Natural killer cell (primary cell): ENCODE data around the gene TBX21. TPM values are rescaled to one million over a fixed set of nuclear protein-coding genes. Genes with fewer than 3 reads are reported as not detected.
A peak's percentile ranks its signal among the peaks of the same experiment; 100 is the strongest.

ENCODE experiments used
- ATAC-seq, 3 donors: fragments of 150-1000 bp in 2 of 3; fragments of 200-7000 bp in 1 of 3; cut with Tn5 transposase; 1 replicate in 1 of 3; 2 replicates in 2 of 3; pipeline ENCODE4 v1.10.0; 2021; ENCODE audit warnings: mild to moderate bottlenecking in 2 of 3, moderate library complexity in 2 of 3
- DNase-seq, 2 donors: peaks; one replicate each; pipeline versions ENCODE4 v3.0.0 to v3.0.0-alpha.2; 2013 to 2021; ENCODE audit warnings: mixed read lengths in 1 of 2
- H3K27ac ChIP-seq: one replicate; pipeline ENCODE4 v1.5.1; 2013; ENCODE audit warnings: mild to moderate bottlenecking, low read length
- H3K27me3 ChIP-seq: one replicate; pipeline ENCODE4 v1.6.1; 2013; ENCODE audit warnings: low read length; ENCODE audit not compliant: control insufficient read depth, insufficient read depth
- H3K36me3 ChIP-seq: one replicate; pipeline ENCODE4 v1.6.1; 2013; ENCODE audit warnings: low read length; ENCODE audit not compliant: control insufficient read depth, insufficient read depth
- H3K4me1 ChIP-seq: one replicate; pipeline ENCODE4 v1.6.1; 2013; ENCODE audit warnings: low read length; ENCODE audit not compliant: control insufficient read depth, insufficient read depth
- H3K4me3 ChIP-seq: one replicate; pipeline ENCODE4 v1.5.1; 2013; ENCODE audit warnings: low read length
- H3K9me3 ChIP-seq: one replicate; pipeline ENCODE4 v1.6.1; 2013; ENCODE audit warnings: low read length; ENCODE audit not compliant: control insufficient read depth, insufficient read depth
- H3K27ac Mint-ChIP-seq, 2 donors: one replicate each; pipeline ENCODE4 v1.8.0; 2022; ENCODE audit warnings: mild to moderate bottlenecking in 2 of 2, mixed read lengths in 2 of 2, moderate library complexity in 1 of 2
- H3K27me3 Mint-ChIP-seq, 2 donors: one replicate each; pipeline ENCODE4 v1.8.0; 2022; ENCODE audit warnings: low read depth in 2 of 2, mixed read lengths in 2 of 2
- H3K36me3 Mint-ChIP-seq: one replicate; pipeline ENCODE4 v1.8.0; 2022; ENCODE audit warnings: mixed read lengths
- H3K4me1 Mint-ChIP-seq, 2 donors: one replicate each; pipeline ENCODE4 v1.8.0; 2022; ENCODE audit warnings: mixed read lengths in 2 of 2
- H3K4me3 Mint-ChIP-seq: one replicate; pipeline ENCODE4 v1.8.0; 2022; ENCODE audit warnings: mild to moderate bottlenecking, moderate library complexity, mixed read lengths
- H3K9me3 Mint-ChIP-seq, 2 donors: one replicate each; pipeline ENCODE4 v1.8.0; 2022; ENCODE audit warnings: mixed read lengths in 2 of 2
- WGBS: methylation state at CpG from one replicate; pipeline ENCODE4 v1.1.7; 2013; ENCODE audit warnings: missing lambda C conversion rate; ENCODE audit not compliant: insufficient coverage; 5-methylcytosine and 5-hydroxymethylcytosine counted together
- intact Hi-C: fragments of 100-400 bp; cut with micrococcal nuclease; formaldehyde crosslinking; loops from one replicate; pipeline ENCODE4 v1.14.2; 2022
- total RNA-seq, 4 donors: library from RNA; stranded (reverse); fragments of 120-200 nt in 1 of 4; gene quantifications; one replicate each; pipeline versions ENCODE4 v1.2.3 to v1.2.4, GENCODE V29; 2013 to 2022
- TF ChIP-seq, protein P1 (sequence below): fragments of 200-600 bp; IDR thresholded peaks from one replicate; pipeline ENCODE4 v1.8.0; 2022; ENCODE audit warnings: antibody characterized with exemption

The TBX21 gene
- total RNA-seq, 3 donors from 2014 or later (not counting 1 experiment from before 2014, with no cell fraction given) = 234 to 328 (median 257) TPM

DNA sequence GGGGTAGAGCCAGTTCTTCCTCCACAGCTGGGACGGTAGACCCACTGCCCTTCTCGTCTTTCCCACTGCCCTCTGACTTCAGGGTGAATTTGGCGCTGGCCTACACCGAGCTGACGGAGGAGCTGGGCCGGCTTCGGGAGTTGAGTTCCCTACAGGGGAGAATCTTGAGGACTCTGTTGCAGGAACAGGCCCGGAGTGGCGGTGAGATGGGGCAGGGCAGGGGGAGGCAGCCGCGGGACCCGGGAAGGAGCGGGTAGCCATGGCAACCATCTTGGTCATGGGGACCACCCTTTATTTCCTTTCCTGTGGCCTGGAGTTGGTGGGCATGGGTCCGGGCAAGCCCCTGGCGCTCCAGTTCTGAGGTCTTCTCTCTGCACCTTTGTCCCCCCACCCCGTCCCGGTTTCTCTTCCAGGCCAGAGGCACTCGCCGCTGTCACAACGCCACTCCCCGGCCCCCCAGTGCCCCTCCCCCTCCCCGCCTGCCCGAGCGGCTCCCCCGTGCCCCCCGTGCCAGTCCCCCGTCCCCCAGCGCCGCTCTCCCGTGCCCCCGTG, 24.6 kb upstream of the TBX21 start:
- H3K27ac ChIP-seq = no peak overlapping the region
- H3K27ac Mint-ChIP-seq = peak overlapping the region in 1 of 2 donors; percentile 98
- peaks cover 73 to 86% of the 10 kb centered on the region in 2 donors for H3K4me1 Mint-ChIP-seq
- peaks cover 19% of the 10 kb centered on the region for H3K36me3 ChIP-seq
- no peaks in the 10 kb centered on the region for H3K9me3 ChIP-seq
- ATAC-seq (no peak), DNase-seq (no peak)
- no peaks in the 10 kb centered on the region for H3K36me3 Mint-ChIP-seq
- H3K27me3 Mint-ChIP-seq = no peaks in the 10 kb centered on the region
- H3K27me3 ChIP-seq = no peaks in the 10 kb centered on the region
- TF ChIP-seq, protein P1, sequence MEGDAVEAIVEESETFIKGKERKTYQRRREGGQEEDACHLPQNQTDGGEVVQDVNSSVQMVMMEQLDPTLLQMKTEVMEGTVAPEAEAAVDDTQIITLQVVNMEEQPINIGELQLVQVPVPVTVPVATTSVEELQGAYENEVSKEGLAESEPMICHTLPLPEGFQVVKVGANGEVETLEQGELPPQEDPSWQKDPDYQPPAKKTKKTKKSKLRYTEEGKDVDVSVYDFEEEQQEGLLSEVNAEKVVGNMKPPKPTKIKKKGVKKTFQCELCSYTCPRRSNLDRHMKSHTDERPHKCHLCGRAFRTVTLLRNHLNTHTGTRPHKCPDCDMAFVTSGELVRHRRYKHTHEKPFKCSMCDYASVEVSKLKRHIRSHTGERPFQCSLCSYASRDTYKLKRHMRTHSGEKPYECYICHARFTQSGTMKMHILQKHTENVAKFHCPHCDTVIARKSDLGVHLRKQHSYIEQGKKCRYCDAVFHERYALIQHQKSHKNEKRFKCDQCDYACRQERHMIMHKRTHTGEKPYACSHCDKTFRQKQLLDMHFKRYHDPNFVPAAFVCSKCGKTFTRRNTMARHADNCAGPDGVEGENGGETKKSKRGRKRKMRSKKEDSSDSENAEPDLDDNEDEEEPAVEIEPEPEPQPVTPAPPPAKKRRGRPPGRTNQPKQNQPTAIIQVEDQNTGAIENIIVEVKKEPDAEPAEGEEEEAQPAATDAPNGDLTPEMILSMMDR = no peak
- intact Hi-C loops = no loop called here
- no peak overlapping the region for H3K4me3 Mint-ChIP-seq
- H3K9me3 Mint-ChIP-seq = no peaks in the 10 kb centered on the region
- 94% methylated on average over 24 of the region's 31 CpGs for WGBS
- peaks cover 91% of the 10 kb centered on the region for H3K4me1 ChIP-seq
- no peak overlapping the region for H3K4me3 ChIP-seq

GRCh38 chr17:47708864-47709541, 24.0 kb upstream of the TBX21 start:
- Mint-ChIP-seq H3K4me3 (no peak overlapping the region), H3K27ac (peak overlapping the region in 1 of 2 donors; percentile 78), H3K9me3 (no peaks in the 10 kb centered on the region), H3K27me3 (no peaks in the 10 kb centered on the region), H3K4me1 (peaks cover 73 to 86% of the 10 kb centered on the region in 2 donors), H3K36me3 (no peaks in the 10 kb centered on the region)
- intact Hi-C loops = no loop called here
- no peak for DNase-seq
- Histone ChIP-seq H3K9me3 (no peaks in the 10 kb centered on the region), H3K36me3 (peaks cover 19% of the 10 kb centered on the region), H3K4me3 (no peak overlapping the region), H3K27me3 (no peaks in the 10 kb centered on the region), H3K4me1 (peaks cover 91% of the 10 kb centered on the region), H3K27ac (no peak overlapping the region)
- no peak for ATAC-seq
- TF ChIP-seq, protein P1 = no peak
- WGBS = 97% methylated on average over 89 of the region's 89 CpGs

DNA sequence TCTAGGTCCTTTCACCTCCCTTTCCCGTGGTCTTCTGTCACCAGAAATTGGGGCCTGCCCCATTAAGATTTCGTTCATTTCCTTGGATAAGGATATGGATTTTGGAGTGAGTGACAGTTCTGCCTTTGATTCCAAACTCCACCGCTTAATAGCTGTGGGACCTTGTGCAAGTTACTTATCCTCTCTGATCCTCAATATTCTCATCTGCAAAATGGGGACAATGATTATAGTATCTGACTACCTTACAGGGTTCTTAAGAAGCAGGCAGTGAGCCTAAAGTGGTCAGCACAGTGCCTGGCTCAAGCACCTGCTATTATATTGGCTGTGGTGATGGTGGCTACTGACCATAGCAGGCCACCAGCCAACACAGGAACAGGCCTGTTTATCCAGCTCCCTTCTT, 23.4 kb upstream of the TBX21 start:
- WGBS = 90% methylated on average over 2 of the region's 3 CpGs
- no peak for DNase-seq
- H3K9me3 ChIP-seq = no peaks in the 10 kb centered on the region
- ATAC-seq = no peak
- H3K36me3 Mint-ChIP-seq = no peaks in the 10 kb centered on the region
- H3K36me3 ChIP-seq = peaks cover 19% of the 10 kb centered on the region
- H3K27ac Mint-ChIP-seq = peak overlapping the region; percentile 78 to 89
- peaks cover 91% of the 10 kb centered on the region for H3K4me1 ChIP-seq
- H3K9me3 Mint-ChIP-seq = no peaks in the 10 kb centered on the region
- no peak overlapping the region for H3K4me3 ChIP-seq
- intact Hi-C loops = no loop called here
- TF ChIP-seq, protein P1 = no peak
- no peaks in the 10 kb centered on the region for H3K27me3 Mint-ChIP-seq
- peak overlapping the region; percentile 37 for H3K4me3 Mint-ChIP-seq
- H3K4me1 Mint-ChIP-seq = peaks cover 73 to 86% of the 10 kb centered on the region in 2 donors
- H3K27ac ChIP-seq = no peak overlapping the region
- H3K27me3 ChIP-seq = no peaks in the 10 kb centered on the region
